DMS153 treated with DMSO at 0.1 percent for 48 hours (cell line): ENCODE results near the gene NMUR2.

Experiments used
- DNase-seq: peaks from one replicate; lab custom pipeline; 2025; ENCODE audit not compliant: unreplicated experiment; lab: John Stamatoyannopoulos, UW

The NMUR2 gene

DNA sequence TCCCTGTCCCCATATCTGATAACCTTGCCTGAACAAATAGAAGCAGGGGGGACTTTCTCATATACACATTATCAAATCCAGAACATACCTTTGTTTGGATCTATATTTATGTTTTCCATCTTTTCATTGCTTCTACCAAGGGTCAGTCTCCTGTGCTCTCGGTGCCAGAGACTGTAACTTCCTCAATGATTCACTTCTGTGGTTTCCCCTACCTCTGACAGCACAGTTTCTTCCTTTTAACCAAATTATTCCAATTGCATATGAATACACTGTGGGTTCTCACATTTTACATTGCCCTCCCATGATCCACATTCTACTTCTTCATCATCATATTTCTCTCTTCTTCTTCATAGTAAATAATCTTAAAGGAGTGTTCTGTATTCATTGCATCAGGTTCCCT, 32.2 kb downstream of the NMUR2 start:
- DNase-seq = no peak

DNA sequence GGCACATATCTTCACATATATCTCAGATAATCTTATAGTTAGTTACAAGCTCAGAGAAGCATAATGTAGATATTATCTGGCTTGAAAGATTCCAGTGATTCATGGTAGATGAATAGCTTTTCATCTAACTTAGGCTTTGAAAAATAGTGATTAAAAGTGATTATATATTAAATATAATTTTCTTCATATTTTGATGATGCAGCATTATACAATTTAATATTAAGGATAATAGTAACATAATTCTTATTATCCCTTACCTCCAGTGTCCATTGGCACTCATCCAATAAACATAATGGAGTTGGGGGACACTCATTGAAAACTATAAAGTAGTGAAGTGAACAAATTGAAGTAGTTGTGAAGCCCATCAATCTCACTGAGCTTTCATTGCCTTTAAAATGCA, 35.8 kb downstream of the NMUR2 start:
- no peak for DNase-seq

DNA sequence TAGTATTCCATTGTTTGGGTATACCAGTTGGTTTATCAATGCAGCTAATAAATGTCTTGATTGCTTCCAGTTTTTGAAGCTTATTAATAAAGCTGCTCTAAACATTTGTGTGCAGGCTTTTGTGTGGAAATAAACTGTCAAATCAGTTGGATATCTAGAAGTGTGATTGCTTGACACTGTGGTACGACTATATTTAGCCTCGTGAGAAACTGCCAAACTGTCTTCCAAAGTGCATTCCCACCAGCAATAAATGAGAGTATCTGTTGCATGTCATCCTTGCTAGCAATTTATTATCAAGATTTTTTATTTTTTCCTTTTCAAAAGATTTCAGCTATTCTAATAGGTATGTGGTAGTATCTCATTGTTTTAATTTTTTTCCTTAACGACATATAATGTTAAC, 37.5 kb downstream of the NMUR2 start:
- no peak for DNase-seq

DNA sequence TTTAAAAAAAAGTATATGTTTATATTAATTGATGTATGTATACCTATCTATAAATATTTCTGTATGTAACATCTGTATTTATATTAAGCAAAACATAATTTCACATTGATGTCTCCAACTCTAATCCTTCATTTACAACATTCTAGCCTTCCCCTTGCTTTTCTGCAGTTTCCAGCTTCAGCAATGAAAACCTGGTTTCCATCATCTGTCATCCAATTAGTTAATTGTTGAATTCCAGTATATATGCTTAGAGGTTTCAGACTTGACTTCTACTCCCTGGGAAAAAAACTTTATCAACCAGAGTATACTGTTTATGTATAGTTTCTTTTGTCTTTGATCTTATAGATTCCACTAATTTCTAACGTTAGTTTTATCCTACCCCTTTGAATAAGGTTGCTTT, 38.4 kb downstream of the NMUR2 start:
- DNase-seq = no peak

DNA sequence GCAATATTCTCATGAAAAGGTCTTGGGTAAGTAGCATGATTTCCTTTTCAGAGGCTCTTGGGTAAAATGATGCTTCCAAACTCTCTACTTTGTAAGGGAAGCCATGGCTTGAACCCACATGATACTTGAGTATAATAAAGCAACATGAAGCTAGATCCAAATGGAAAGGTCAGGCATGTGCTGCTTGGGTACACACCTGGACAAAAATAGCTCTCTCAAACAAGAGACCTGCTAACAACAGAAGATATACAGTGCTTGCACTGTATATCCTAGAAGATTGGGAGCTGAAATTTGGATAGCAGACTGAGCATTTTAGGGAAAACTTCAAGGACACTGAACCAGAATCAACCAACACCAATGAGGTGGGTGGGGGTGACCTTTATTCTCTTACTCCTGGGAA, 40.2 kb downstream of the NMUR2 start:
- DNase-seq = no peak

DNA sequence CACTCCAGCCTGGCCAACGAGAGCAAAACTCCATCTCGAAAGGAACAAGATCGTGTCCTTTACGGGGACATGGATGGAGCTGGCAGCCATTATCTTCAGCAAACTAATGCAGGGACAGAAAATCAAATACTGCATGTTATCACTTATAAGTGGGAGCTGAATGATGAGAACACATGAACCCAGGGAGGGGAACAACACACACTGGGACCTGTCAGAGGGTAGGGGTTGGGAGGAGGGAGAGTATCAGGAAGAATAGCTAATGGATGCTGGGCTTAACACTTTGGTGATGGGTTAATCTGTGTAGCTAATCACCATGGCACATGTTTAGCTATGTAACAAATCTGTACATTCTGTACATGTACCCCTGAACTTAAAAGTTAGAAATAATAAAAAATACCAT, 40.9 kb downstream of the NMUR2 start:
- no peak for DNase-seq

DNA sequence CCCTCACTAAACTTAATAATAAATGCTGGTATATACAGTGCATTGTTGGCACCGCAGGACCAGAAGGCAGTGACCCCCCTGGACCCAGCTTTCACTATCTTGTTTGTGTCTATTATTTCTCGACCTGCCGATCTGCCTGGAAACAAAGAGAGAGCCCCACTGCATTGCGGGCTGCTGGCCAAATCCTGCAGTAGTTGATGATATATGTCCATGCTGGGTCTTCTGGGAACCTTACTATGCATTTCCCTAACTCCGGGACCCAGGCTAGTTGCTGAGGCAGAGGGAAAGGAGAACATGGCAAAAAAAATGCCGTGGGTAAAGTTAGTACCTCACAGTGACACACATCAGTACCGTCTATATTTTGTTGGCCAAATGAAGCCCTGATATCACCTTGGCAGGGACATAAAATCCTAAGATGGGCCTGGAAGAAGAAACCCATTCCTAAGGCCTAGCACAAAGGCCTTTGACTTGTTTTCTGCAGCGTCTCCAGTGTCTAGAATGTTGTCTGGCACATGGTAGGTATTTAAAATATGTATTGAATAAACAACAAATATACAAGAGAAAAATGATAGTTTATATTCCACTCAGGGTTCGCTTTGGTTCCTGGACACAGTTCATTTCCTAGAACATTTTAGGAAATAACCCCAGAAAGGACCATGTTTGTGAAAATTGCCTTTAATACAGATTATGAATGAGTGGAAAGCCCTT, 46.1 kb downstream of the NMUR2 start:
- DNase-seq = no peak

DNA sequence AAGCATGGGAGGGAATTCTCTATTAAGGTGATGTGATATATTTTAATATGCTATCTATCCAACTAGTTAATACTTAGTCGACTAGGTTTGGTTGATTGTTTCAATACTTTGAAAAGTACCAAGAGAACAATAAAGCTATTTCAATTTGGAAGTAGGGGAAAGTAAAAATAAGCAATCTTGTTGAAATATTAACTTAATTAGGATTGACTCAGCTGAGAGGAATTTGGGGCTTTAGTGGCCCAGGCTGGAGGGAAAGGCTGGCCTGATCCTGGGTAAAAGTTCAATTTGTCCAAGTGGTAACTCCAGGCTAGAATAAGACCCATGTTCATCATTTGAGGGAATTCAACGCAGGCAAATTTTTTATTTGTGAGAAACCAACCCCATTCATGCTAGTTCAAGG, 48.6 kb downstream of the NMUR2 start:
- no peak for DNase-seq

DNA sequence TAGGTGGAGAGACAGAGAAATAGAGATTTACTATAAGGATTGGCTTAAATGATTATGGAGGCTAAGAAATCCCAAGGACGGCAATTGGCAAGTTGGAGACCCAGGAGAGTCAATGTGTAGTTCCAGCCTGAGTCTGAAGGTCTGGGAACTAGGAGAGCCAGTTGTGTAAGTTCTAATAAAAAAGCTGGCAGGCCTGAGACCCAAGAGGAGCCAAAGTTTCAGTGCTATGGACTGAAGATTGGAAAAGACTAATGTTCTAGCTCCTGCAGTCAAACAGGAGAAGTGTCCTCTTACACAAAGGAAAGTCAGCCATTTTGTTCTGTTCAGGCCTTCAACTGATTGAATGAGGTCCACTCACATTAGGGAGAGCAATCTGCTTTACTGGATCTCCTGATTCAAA, 50.0 kb downstream of the NMUR2 start:
- DNase-seq = no peak

DNA sequence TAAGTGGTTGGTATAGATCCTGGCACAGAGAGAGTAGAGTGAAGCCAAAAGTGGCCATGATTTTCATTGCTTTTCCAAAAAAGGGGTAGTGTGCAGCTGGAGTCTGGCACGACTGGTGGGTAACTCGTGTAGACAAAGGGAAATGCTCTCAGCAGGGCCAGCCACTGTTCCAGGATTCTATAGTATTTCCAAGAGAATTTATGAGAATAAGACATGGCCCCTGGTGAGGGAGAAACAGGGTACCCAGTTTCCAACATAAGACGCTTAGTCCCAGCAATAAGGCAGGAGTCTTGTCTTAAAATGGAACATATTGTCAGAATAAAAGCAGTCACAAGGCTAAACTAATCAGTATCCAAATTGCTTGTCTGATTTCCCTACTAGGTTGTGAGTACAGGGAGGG, 52.1 kb downstream of the NMUR2 start:
- no peak for DNase-seq

DNA sequence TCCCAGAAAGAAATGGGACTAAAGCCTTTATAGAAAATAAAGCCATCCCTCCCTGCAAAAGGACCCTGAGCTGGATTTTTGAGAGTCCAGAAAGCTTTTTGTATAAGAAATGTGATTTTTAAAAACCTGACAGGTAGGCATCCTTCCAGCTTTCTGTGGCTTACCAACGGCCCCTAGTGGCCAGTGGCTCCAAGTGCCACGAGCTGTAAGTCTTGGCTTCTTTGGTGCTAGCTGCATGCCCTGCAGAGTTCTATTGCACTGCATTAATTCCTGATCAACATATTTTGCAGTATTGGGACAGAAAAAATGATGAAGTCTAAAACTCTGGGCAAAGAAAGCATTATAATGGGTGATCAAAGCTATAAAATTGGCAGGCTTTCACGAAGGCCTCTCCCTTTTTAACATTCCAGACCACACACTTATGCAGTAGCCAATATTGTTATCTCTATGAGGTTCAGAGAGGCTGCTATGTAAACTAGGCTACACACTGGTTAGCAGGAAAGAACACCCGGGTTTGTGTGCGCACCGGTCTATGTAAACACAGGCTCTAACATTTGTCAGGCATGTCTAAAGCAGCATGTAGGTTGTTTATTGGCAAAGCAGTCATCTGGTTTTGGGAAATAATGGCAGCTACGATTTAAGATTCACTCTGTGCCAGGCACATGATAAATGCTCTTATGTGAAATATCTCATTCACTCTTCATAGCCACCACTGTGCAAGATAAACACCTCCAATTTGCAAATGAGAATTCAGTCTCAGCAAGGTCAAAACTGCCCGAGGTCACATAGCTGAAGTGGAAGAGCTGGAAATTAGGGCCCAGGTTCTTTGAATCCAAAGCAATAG, 55.2 kb downstream of the NMUR2 start:
- DNase-seq = peak; percentile 58
